Suprapubic skin (tissue), 4 donors: ENCODE measurements around the gene TBX6.

Experiments used
- CTCF ChIP-seq, 2 donors: fragments of 200-600 bp in 1 of 2; fragments of 450-650 bp in 1 of 2; sonication (generic) in 1 of 2; IDR thresholded peaks; one replicate each; pipeline ENCODE4 v1.5.1; 2016 to 2019; ENCODE audit warnings: antibody characterized with exemption in 2 of 2, mild to moderate bottlenecking in 1 of 2, moderate library complexity in 1 of 2
- EP300 ChIP-seq: sonication (generic); formaldehyde crosslinking; IDR thresholded peaks from one replicate; pipeline ENCODE4 v1.6.1; 2017; ENCODE audit warnings: antibody characterized with exemption
- POLR2A ChIP-seq, 2 donors: fragments of 450-650 bp; IDR thresholded peaks; one replicate each; pipeline ENCODE4 v1.6.1; 2017; ENCODE audit warnings: antibody characterized with exemption in 2 of 2, mild to moderate bottlenecking in 2 of 2, moderate library complexity in 2 of 2
- POLR2AphosphoS5 ChIP-seq, 3 donors: sonication (generic); formaldehyde crosslinking; IDR thresholded peaks; one replicate each; pipeline ENCODE4 v1.6.1; 2017; ENCODE audit warnings: antibody characterized with exemption in 3 of 3

- TF ChIP-seq CTCF (IDR thresholded peaks at IDR 0.05) (no peak), POLR2AphosphoS5 (IDR thresholded peaks at IDR 0.05) (no peak), EP300 (no peak), POLR2A (IDR thresholded peaks at IDR 0.05) (no peak)
Measured at GRCh38 chr16:30108059-30108850, 16.5 kb upstream of the TBX6 start.
